ENCODE results near the gene CAMKMT. TPM values are rescaled to one million over a fixed set of nuclear protein-coding genes. Genes with fewer than 3 reads are reported as not detected.
A peak's percentile ranks its signal among the peaks of the same experiment; 100 is the strongest.

Gene CAMKMT
- total RNA-seq, 1 experiment from 2014 or later, result 12.5 TPM

- Histone ChIP-seq H3K36me3 (ENCODE audit: insufficient read depth, low read length, poor library complexity, severe bottlenecking) (no peaks in the 10 kb centered on the region), H3K27me3 (replicated peaks; ENCODE audit: insufficient read depth, low read depth, low read length, poor library complexity) (no peaks in the 10 kb centered on the region), H3K4me3 (ENCODE audit: low read depth, low read length, poor library complexity, severe bottlenecking) (no peak overlapping the region), H3K9me3 (ENCODE audit: low read depth, low read length, poor library complexity, severe bottlenecking) (no peaks in the 10 kb centered on the region), H3K4me1 (ENCODE audit: insufficient read depth, low read length, poor library complexity, severe bottlenecking) (no peaks in the 10 kb centered on the region), H3K27ac (ENCODE audit: low read depth, low read length, poor library complexity, severe bottlenecking) (no peak overlapping the region)
- no TSS peak for BruUV-seq (replicated peaks)
- intact Hi-C loops (cut with micrococcal nuclease; ENCODE audit: unreplicated experiment), result no loop called here
- DNase-seq (ENCODE audit: low spot score), result peak; percentile 46
- POLR2A ChIA-PET (ENCODE audit: low non-redundant PET), result no interaction called here
- CTCF ChIA-PET, result interaction anchor here (1.1 kb wide), 1 partner anchor 189 kb away, joined by 3 read pairs; no protein-coding TSS in a partner anchor
- no peak for TF ChIP-seq EZH2 (IDR thresholded peaks at IDR 0.05; ENCODE audit: borderline replicate concordance, low read depth, low read length, poor library complexity, severe bottlenecking)
- TF ChIP-seq CTCF (conservative IDR thresholded peaks at IDR 0.05; ENCODE audit: low read depth, low read length), result peak; percentile 57
Measured at GRCh38 chr2:44668336-44668735, 306.6 kb downstream of the CAMKMT start.

GRCh38 chr2:44671276-44671675 lies 309.5 kb downstream of the CAMKMT start:
- H3K4me1 ChIP-seq (ENCODE audit: insufficient read depth, low read length, poor library complexity, severe bottlenecking), result no peaks in the 10 kb centered on the region
- no peaks in the 10 kb centered on the region for H3K27me3 ChIP-seq (replicated peaks; ENCODE audit: insufficient read depth, low read depth, low read length, poor library complexity)
- no peaks in the 10 kb centered on the region for H3K36me3 ChIP-seq (ENCODE audit: insufficient read depth, low read length, poor library complexity, severe bottlenecking)
- H3K9me3 ChIP-seq (ENCODE audit: low read depth, low read length, poor library complexity, severe bottlenecking), result no peaks in the 10 kb centered on the region
- no peak overlapping the region for H3K27ac ChIP-seq (ENCODE audit: low read depth, low read length, poor library complexity, severe bottlenecking)
- no peak for TF ChIP-seq CTCF (conservative IDR thresholded peaks at IDR 0.05; ENCODE audit: low read depth, low read length)
- no peak for TF ChIP-seq EZH2 (IDR thresholded peaks at IDR 0.05; ENCODE audit: borderline replicate concordance, low read depth, low read length, poor library complexity, severe bottlenecking)
- H3K4me3 ChIP-seq (ENCODE audit: low read depth, low read length, poor library complexity, severe bottlenecking), result no peak overlapping the region
- CTCF ChIA-PET, result no interaction called here
- BruUV-seq (replicated peaks), result no TSS peak
- intact Hi-C loops (cut with micrococcal nuclease; ENCODE audit: unreplicated experiment), result no loop called here
- DNase-seq (ENCODE audit: low spot score), result no peak
- POLR2A ChIA-PET (ENCODE audit: low non-redundant PET), result no interaction called here

- BruUV-seq (replicated peaks), result no TSS peak
- DNase-seq (ENCODE audit: low spot score), result no peak
- Histone ChIP-seq H3K4me1 (ENCODE audit: insufficient read depth, low read length, poor library complexity, severe bottlenecking) (no peaks in the 10 kb centered on the region), H3K9me3 (ENCODE audit: low read depth, low read length, poor library complexity, severe bottlenecking) (no peaks in the 10 kb centered on the region), H3K27ac (ENCODE audit: low read depth, low read length, poor library complexity, severe bottlenecking) (no peak overlapping the region), H3K4me3 (ENCODE audit: low read depth, low read length, poor library complexity, severe bottlenecking) (no peak overlapping the region), H3K36me3 (ENCODE audit: insufficient read depth, low read length, poor library complexity, severe bottlenecking) (no peaks in the 10 kb centered on the region), H3K27me3 (replicated peaks; ENCODE audit: insufficient read depth, low read depth, low read length, poor library complexity) (no peaks in the 10 kb centered on the region)
- ChIA-PET CTCF (no interaction called here), POLR2A (ENCODE audit: low non-redundant PET) (no interaction called here)
- intact Hi-C loops (cut with micrococcal nuclease; ENCODE audit: unreplicated experiment), result no loop called here
- TF ChIP-seq EZH2 (IDR thresholded peaks at IDR 0.05; ENCODE audit: borderline replicate concordance, low read depth, low read length, poor library complexity, severe bottlenecking), result no peak
- TF ChIP-seq CTCF (conservative IDR thresholded peaks at IDR 0.05; ENCODE audit: low read depth, low read length), result no peak
Measured at GRCh38 chr2:44671916-44672315, 310.2 kb downstream of the CAMKMT start.
